HG03097 (cell line): ENCODE measurements around the gene RASGRP1.
A peak's percentile ranks its signal among the peaks of the same experiment; 100 is the strongest.

ENCODE experiments used
- ATAC-seq: cut with Tn5 transposase; IDR thresholded peaks from one replicate; pipeline ENCODE4 v1.9.1; 2021; ENCODE audit not compliant: unreplicated experiment, low FRiP score

RASGRP1 gene

GRCh38 chr15:38539008-38539343 lies 25.6 kb downstream of the RASGRP1 start:
- ATAC-seq, result no peak

DNA sequence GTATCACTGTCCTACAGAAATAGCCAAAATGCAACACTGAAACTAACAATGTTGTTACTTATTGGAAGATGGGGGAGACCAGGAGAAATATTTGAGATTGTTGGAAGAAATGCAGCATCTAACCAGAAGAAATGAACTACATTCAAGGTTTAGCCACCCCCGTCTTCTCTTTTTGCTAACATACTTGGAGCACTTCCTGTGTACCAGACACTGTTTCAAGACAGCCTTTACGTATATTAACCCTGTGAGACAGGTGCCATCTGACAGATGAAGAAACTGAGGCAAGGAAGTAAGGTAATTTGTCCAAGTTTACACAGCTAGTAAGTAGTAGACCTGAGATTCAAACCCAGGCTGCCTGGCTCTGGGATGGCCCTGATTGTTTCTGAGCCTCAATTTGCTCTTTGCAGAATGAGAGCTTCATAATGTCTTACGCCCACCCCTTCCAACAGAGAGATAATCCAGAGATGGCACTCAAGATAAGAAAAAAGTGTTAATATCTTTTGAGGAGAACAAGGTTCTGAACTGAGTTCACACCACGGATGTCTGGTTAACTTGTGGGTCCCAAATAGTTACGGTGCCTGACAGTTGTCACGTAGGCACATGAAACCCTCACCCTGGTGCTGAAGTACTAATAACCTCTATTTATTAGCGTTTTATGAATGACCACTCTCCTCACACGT lies 26.1 kb downstream of the RASGRP1 start:
- no peak for ATAC-seq

GRCh38 chr15:38536201-38536676 lies 28.4 kb downstream of the RASGRP1 start:
- ATAC-seq, result no peak

GRCh38 chr15:38535491-38536200 lies 29.0 kb downstream of the RASGRP1 start:
- ATAC-seq, result no peak

GRCh38 chr15:38534691-38535090 lies 29.9 kb downstream of the RASGRP1 start:
- ATAC-seq, result no peak

DNA sequence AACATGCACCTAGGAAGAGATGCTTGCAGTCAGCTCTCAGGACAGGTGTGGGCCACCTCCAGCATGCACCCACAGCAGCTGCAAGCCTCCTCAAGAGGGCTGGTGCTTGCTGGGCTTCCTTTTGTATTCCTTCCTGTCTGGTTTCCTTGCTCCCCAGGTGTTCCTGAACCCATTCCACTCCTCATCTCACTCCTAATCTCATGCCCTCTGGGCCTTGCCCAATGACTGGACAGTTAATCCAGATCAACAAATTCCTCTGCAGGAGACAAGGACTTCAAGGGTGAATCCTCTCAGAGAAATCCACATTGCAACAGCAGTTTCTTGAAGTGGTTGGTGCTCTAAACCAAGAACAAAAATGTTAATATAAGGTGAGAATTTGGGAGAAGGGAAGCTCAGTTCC lies 30.7 kb downstream of the RASGRP1 start:
- no peak for ATAC-seq

DNA sequence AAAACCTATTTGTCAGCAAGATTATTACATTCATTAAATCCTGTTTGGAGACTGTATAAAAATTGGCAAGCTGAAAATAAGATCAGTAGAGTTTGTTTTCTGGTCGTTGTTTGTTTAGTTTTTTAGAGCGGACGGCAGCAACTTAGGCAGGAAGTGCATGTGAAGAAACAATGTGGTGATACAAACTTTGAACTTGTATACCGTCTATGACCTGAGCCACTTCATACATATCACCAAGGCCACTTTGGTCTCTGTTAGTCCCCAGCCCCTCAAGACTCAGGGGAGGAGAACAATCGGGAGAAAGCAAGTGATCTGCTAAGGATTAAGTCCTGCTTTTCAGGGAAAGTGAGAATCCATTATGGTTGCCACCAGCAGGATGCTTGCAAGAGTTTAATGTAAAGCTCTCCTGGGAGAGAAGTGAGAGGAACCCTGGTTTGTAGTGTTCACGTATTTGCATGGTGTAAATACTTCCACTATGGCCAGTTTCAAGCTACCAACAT lies 31.1 kb downstream of the RASGRP1 start:
- ATAC-seq, result no peak

- ATAC-seq, result no peak
These were observed 31.9 kb downstream of the RASGRP1 start for GRCh38 chr15:38532728-38533127.

GRCh38 chr15:38531509-38531908 lies 33.1 kb downstream of the RASGRP1 start:
- ATAC-seq, result no peak

DNA sequence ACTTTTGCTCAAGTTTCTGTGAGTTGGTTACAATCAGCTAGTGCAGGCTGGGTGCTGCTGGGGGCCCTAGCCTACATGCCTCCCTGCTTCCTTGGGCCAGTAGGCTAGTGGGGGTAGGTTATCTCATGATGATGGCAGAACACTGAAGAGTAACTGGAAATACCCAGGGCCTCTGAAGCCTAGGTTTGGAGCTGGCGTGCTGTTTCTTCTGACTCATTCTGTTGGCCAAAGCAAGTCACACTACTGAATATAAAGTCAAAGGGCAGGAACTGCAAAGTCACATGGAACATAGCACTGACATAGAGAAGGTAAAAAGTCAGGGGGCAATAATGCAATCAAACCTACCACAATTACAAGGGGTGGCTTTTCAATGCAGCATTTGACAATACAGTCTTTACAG lies 34.5 kb downstream of the RASGRP1 start:
- ATAC-seq, result no peak

DNA sequence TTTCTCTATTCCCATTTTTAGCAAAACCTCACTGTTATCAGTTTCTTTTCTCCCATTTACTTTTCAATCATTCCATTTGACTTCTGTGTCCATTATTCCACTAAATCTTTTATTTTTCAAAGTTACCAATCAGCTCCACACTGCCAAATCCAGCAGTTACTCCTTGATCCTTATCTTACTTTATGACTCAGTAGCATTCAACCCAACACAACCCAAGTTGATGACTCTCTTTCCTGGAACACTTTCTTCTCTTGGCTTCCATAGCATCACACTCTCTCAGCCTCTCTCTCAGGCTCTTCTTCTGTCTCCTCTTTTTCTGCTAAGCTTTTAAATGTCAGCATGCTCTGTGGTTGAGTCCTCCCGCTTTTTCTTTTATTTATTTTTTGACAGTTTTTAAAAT lies 36.3 kb downstream of the RASGRP1 start:
- no peak for ATAC-seq

GRCh38 chr15:38526158-38526557 lies 38.5 kb downstream of the RASGRP1 start:
- no peak for ATAC-seq

GRCh38 chr15:38525489-38525888 lies 39.1 kb downstream of the RASGRP1 start:
- ATAC-seq, result no peak

DNA sequence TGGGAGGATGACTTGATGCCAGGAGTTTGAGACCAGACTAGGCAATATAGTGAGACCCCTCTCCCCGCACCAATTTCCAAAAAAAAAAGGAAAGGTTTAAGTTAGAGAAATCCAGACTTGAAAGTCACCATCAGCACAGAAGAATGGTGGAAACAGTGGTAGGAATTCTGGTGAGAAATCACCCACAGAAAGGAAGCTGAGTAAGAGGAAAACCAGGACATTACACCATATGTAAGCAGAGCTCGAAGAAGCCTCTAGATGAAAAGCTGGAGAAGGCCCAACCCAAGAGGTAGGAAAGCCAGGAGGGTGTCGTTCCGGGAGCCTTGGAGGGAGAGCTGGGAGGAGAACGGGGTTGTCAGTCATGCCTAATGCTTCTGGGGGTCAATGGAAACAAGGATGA lies 40.5 kb downstream of the RASGRP1 start:
- ATAC-seq, result no peak

GRCh38 chr15:38522922-38523321 lies 41.7 kb downstream of the RASGRP1 start:
- no peak for ATAC-seq

GRCh38 chr15:38521316-38521715 lies 43.3 kb downstream of the RASGRP1 start:
- ATAC-seq, result no peak

- no peak for ATAC-seq
These were observed 44.6 kb downstream of the RASGRP1 start for GRCh38 chr15:38520035-38520434.

- no peak for ATAC-seq
These were observed 46.5 kb downstream of the RASGRP1 start for GRCh38 chr15:38518084-38518483.

DNA sequence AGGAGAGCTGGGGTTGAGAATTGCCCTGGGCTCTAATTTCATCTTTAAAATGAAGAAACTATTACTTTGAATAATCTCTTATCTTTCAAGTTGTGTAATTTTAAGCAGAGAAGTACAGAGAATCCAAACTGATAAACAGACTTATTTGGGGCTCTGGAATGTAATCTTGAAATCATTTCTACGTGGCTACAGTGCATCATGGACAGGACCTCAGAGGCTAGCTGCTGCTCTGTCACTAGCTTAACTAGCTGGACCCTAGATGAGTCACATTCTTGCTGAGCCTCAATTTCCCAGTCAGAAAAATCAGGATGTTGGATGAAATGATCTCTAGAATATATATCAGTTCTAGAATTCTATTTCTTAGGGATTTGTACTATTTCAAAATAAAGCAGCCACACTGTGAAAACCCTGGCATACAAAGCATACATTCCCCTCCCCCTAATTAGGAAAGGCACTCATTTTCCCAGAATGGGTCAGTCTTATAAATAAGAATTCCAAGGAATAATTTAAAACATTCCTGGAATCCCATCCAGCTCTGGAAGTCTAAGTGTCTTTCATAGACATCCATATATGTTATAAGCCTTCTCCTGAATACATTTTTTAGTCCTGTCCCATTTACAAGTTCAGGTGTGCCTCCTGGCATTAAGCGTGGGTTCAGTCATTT lies 47.2 kb downstream of the RASGRP1 start:
- no peak for ATAC-seq

- ATAC-seq, result no peak
These were observed 48.0 kb downstream of the RASGRP1 start for GRCh38 chr15:38516626-38517025.

GRCh38 chr15:38514601-38515000 lies 50.0 kb downstream of the RASGRP1 start:
- ATAC-seq, result peak; percentile 80

DNA sequence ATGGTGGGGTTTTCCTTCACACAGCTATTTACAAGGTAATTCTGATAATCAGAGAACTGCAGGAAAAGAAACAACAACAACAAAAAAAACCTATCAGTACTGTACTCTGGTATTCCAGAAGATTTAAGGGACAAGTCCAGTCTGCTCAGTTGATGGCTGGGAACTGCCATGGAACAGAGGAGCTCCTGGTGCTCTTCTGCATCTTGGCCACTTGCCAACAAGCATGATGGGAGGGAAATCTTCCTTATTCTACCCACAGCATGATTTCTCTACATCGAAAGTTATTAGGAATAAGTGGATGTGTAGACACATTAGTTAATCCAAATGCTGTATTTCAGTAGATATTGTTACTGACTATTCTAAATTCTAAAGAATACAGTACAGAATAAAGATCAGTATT lies 51.7 kb downstream of the RASGRP1 start:
- ATAC-seq, result no peak
